ENCODE results near the gene ARHGAP9.
"Not testable (repeated sequence)": the region's sequence is repeated elsewhere in the genome, so short reads cannot be mapped to it uniquely, and the experiment has no call there.

Gene ARHGAP9

GRCh38 chr12:57431654-57432188 is 47.9 kb downstream of the ARHGAP9 start:
- no peak for DNase-seq

GRCh38 chr12:57430931-57431566 is 48.6 kb downstream of the ARHGAP9 start, which contains the start of gene R3HDM2:
Gene R3HDM2, minus strand, starts transcription at chr12:57431043. Its CDS starts 120,615 bp downstream, at chr12:57310428.
- DNase-seq = peak; percentile 96

GRCh38 chr12:57430112-57430930 is 49.3 kb downstream of the ARHGAP9 start:
- no peak for DNase-seq

GRCh38 chr12:57429473-57430111 is 50.1 kb downstream of the ARHGAP9 start:
- no peak for DNase-seq

GRCh38 chr12:57428965-57429364 is 50.7 kb downstream of the ARHGAP9 start:
- no peak for DNase-seq

GRCh38 chr12:57426948-57427347 is 52.7 kb downstream of the ARHGAP9 start:
- DNase-seq = not testable (repeated sequence)

Measured in CD4-positive, alpha-beta T cell treated with Interleukin-15 for 1 hour (primary cell).